IMR-90 (cell line): ENCODE results near the gene OVOL1. TPM values are rescaled to one million over a fixed set of nuclear protein-coding genes. Genes with fewer than 3 reads are reported as not detected.

Source experiments
- ATAC-seq: fragments of 200-7000 bp; cut with Tn5 transposase; 2 replicates; pipeline ENCODE4 v1.9.1; 2020; ENCODE audit warnings: low read depth, mild to moderate bottlenecking, moderate library complexity
- BruUV-seq: library from RNA; stranded (reverse); fragments of 400-500 nt; replicated peaks from 2 replicates; lab custom pipeline; 2021; lab: Mats Ljungman, UMichigan
- CTCF ChIA-PET: fragments of 300-600 bp; formaldehyde crosslinking; extraction: SDS; loops from one replicate; lab custom pipeline; 2021; ENCODE audit warnings: antibody characterized with exemption; lab: Yijun Ruan, JAX
- POLR2A ChIA-PET: fragments of 300-600 bp; sonication (Branson Sonifier 250); formaldehyde crosslinking; loops from one replicate; lab custom pipeline; 2022; ENCODE audit warnings: antibody characterized with exemption; ENCODE audit not compliant: unreplicated experiment; lab: Charles Lee
- DNase-seq: peaks from one replicate; pipeline ENCODE4 v3.0.0; 2013
- H2AFZ ChIP-seq: replicated peaks from 2 replicates; pipeline ENCODE3; 2013; ENCODE audit warnings: low read length, mild to moderate bottlenecking; ENCODE audit not compliant: poor library complexity
- H2AK5ac ChIP-seq: 2 replicates; pipeline ENCODE4 v1.6.1; 2013; ENCODE audit warnings: low read depth, low read length, inconsistent platforms
- H2AK9ac ChIP-seq: replicated peaks from 2 replicates; pipeline ENCODE3; 2013; ENCODE audit warnings: mild to moderate bottlenecking, low read depth, low read length, moderate library complexity; ENCODE audit not compliant: poor library complexity
- H2BK120ac ChIP-seq: 2 replicates; pipeline ENCODE4 v1.6.1; 2013; ENCODE audit warnings: low read depth, low read length, inconsistent platforms
- H2BK15ac ChIP-seq: 3 replicates; pipeline ENCODE4 v1.6.1; 2013; ENCODE audit warnings: low read depth, low read length, inconsistent platforms
- H2BK20ac ChIP-seq: 2 replicates; pipeline ENCODE4 v1.6.1; 2013; ENCODE audit warnings: low read depth, mild to moderate bottlenecking, inconsistent platforms, low read length, moderate library complexity
- H2BK5ac ChIP-seq: 2 replicates; pipeline ENCODE4 v1.6.1; 2013; ENCODE audit warnings: mild to moderate bottlenecking, low read depth, low read length, inconsistent platforms; ENCODE audit not compliant: poor library complexity, severe bottlenecking
- H3K14ac ChIP-seq: replicated peaks from 2 replicates; pipeline ENCODE4 v1.6.1; 2013; ENCODE audit warnings: low read depth, low read length, inconsistent platforms
- H3K18ac ChIP-seq: 2 replicates; pipeline ENCODE4 v1.6.1; 2013; ENCODE audit warnings: low read depth, low read length, control low read depth
- H3K23ac ChIP-seq: 2 replicates; pipeline ENCODE4 v1.6.1; 2013; ENCODE audit warnings: low read depth, low read length, inconsistent platforms
- H3K27ac ChIP-seq: 2 replicates; pipeline ENCODE4 v1.5.1; 2013; ENCODE audit warnings: mild to moderate bottlenecking, control low read depth, low read length; ENCODE audit not compliant: insufficient read depth
- H3K27me3 ChIP-seq: 2 replicates; pipeline ENCODE4 v1.6.1; 2013; ENCODE audit warnings: low read length; ENCODE audit not compliant: control insufficient read depth, insufficient read depth
- H3K36me3 ChIP-seq: 2 replicates; pipeline ENCODE4 v1.6.1; 2013; ENCODE audit warnings: low read length, mixed read lengths; ENCODE audit not compliant: control insufficient read depth, insufficient read depth
- H3K4ac ChIP-seq: 2 replicates; pipeline ENCODE4 v1.6.1; 2013; ENCODE audit warnings: low read depth, low read length, inconsistent platforms
- H3K4me1 ChIP-seq: 2 replicates; pipeline ENCODE4 v1.6.1; 2013; ENCODE audit warnings: low read length, mixed read lengths; ENCODE audit not compliant: control insufficient read depth, insufficient read depth
- H3K4me2 ChIP-seq: 2 replicates; pipeline ENCODE4 v1.6.1; 2013; ENCODE audit warnings: low read depth, mild to moderate bottlenecking, control low read depth, low read length, moderate library complexity
- H3K4me3 ChIP-seq: 2 replicates; pipeline ENCODE4 v1.5.1; 2013; ENCODE audit warnings: low read depth, mild to moderate bottlenecking, control low read depth, low read length, moderate library complexity; ENCODE audit not compliant: insufficient read depth
- H3K56ac ChIP-seq: 2 replicates; pipeline ENCODE4 v1.6.1; 2013; ENCODE audit warnings: low read length, inconsistent platforms; ENCODE audit not compliant: insufficient read depth; ENCODE audit errors: extremely low read depth
- H3K79me1 ChIP-seq, 2 experiments: 2 replicates each; pipeline ENCODE4 v1.6.1; 2013; ENCODE audit warnings: low read length in 2 of 2, inconsistent platforms in 1 of 2, low read depth in 1 of 2
- H3K9ac ChIP-seq: 2 replicates; pipeline ENCODE4 v1.6.1; 2013; ENCODE audit warnings: low read depth, low read length, control low read depth
- H3K9me1 ChIP-seq: 2 replicates; pipeline ENCODE4 v1.6.1; 2013; ENCODE audit warnings: low read length, inconsistent platforms; ENCODE audit not compliant: insufficient read depth
- H3K9me3 ChIP-seq: 2 replicates; pipeline ENCODE4 v1.6.1; 2013; ENCODE audit warnings: low read length; ENCODE audit not compliant: control insufficient read depth, insufficient read depth
- H4K20me1 ChIP-seq: 2 replicates; pipeline ENCODE4 v1.6.1; 2013; ENCODE audit warnings: low read length, inconsistent platforms; ENCODE audit not compliant: insufficient read depth
- H4K5ac ChIP-seq: 2 replicates; pipeline ENCODE4 v1.6.1; 2013; ENCODE audit warnings: mild to moderate bottlenecking, low read depth, low read length, control low read depth
- H4K8ac ChIP-seq, 2 experiments: 2 replicates each; pipeline ENCODE4 v1.6.1; 2013; ENCODE audit warnings: low read depth in 2 of 2, low read length in 2 of 2, control low read depth in 1 of 2, inconsistent platforms in 1 of 2
- H4K91ac ChIP-seq: 2 replicates; pipeline ENCODE4 v1.6.1; 2013; ENCODE audit warnings: low read depth, low read length, inconsistent platforms; ENCODE audit not compliant: insufficient read depth
- CEBPB ChIP-seq: IDR thresholded peaks from 2 replicates; pipeline ENCODE4 v1.6.1; 2012; ENCODE audit warnings: low read depth, low read length, improper control_type of control experiment
- CHD1 ChIP-seq: IDR thresholded peaks from 2 replicates; pipeline ENCODE4 v1.6.1; 2012; ENCODE audit warnings: low read depth, low read length, improper control_type of control experiment
- MXI1 ChIP-seq: IDR thresholded peaks from 2 replicates; pipeline ENCODE4 v1.6.1; 2012; ENCODE audit warnings: low read depth, mild to moderate bottlenecking, low read length, moderate library complexity, borderline replicate concordance
- SMC3 ChIP-seq: fragments of 150-350 bp; IDR thresholded peaks from 2 replicates; pipeline ENCODE4 v1.6.1; 2016; ENCODE audit warnings: low read depth, mild to moderate bottlenecking, antibody characterized with exemption, low read length, moderate library complexity
- whole genome bisulfite sequencing, 2 experiments: methylation state at CpG; one replicate each; pipeline versions ENCODE4 v1.1.5 to v1.1.7; 2013; ENCODE audit warnings: missing lambda C conversion rate in 2 of 2; ENCODE audit not compliant: insufficient read length in 1 of 2; ENCODE audit errors: extremely low coverage in 2 of 2; 5-methylcytosine and 5-hydroxymethylcytosine counted together
- dilution Hi-C: fragments of 300-500 bp; cut with HindIII; formaldehyde crosslinking; loops from one replicate; pipeline ENCODE4 v1.14.3; 2018; ENCODE audit warnings: low sequenced_read_pairs; ENCODE audit not compliant: unreplicated experiment
- in situ Hi-C: fragments of 300-500 bp; cut with MboI; formaldehyde crosslinking; loops from 3 replicates; pipeline ENCODE4 v1.14.3; 2019; ENCODE audit warnings: low sequenced_read_pairs, inconsistent platforms, mixed read lengths
- intact Hi-C: fragments of 100-400 bp; cut with micrococcal nuclease; formaldehyde crosslinking; loops from 2 replicates; pipeline ENCODE4 v1.10.0; 2022
- polyA plus RNA-seq, 3 experiments: library from polyadenylated mRNA; depleted of rRNA; stranded (reverse); fragments of >200 nt; gene quantifications; 2 replicates each; pipeline ENCODE4 v1.2.3, GENCODE V29; 2012; ENCODE audit warnings: low replicate concordance in 1 of 3
- total RNA-seq: library from RNA; depleted of rRNA; stranded (reverse); fragments of >200 nt; gene quantifications from 2 replicates; pipeline ENCODE4 v1.2.3, GENCODE V29; 2012
- TF ChIP-seq, protein P1 (sequence below): fragments of 150-350 bp; IDR thresholded peaks from 2 replicates; pipeline ENCODE4 v1.6.1; 2016; ENCODE audit warnings: low read depth, mild to moderate bottlenecking, low read length, moderate library complexity, borderline replicate concordance
- TF ChIP-seq, protein P2 (sequence below): fragments of 150-350 bp; IDR thresholded peaks from 2 replicates; pipeline ENCODE4 v1.6.1; 2017; ENCODE audit warnings: mild to moderate bottlenecking, antibody characterized with exemption, low read length, low read depth

Gene OVOL1
- total and polyA plus RNA-seq, 2 of the 4 experiments (the other 2 are of a cell fraction): not detected

DNA sequence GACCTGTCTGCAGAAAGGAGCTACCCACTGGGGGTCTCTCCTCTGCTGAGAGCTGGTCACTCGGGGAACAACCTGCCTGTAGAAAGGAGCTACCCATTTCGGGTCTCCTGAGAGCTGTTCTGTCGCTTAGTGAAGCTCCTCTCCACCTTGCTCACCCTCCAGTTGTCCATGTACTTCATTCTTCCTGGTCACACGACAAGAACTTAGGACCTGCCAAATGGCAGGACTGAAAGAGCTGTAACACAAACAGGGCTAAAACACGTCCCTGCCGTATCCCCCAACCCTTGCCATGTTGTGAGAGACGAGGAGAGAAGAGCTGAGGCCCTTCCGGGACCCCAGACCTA is 42.2 kb upstream of the OVOL1 start:
- 80% methylated on average over 2 of the region's 8 CpGs; no CpG with 5 or more reads in 1 of the 2 experiments for WGBS, 2 experiments
- Histone ChIP-seq H3K56ac (no peak overlapping the region), H2AK9ac (no peak overlapping the region), H3K79me1 (no peaks in the 10 kb centered on the region), H3K4me3 (no peak overlapping the region), H3K9me1 (peaks cover 2% of the 10 kb centered on the region; the same call in 1 of the 2 replicates), H4K91ac (no peak overlapping the region), H2AK5ac (no peak overlapping the region), H2BK5ac (no peak overlapping the region), H2BK120ac (no peak overlapping the region), H4K20me1 (no peaks in the 10 kb centered on the region), H3K14ac (no peak overlapping the region), H2BK15ac (no peak overlapping the region), H3K4ac (no peak overlapping the region), H3K9ac (no peak overlapping the region), H2AFZ (no peak overlapping the region), H4K5ac (no peak overlapping the region), H4K8ac (no peak overlapping the region), H3K4me1 (no peaks in the 10 kb centered on the region), H3K36me3 (no peaks in the 10 kb centered on the region), H3K23ac (no peak overlapping the region), H3K4me2 (no peak overlapping the region), H2BK20ac (no peak overlapping the region), H3K9me3 (peaks cover 2% of the 10 kb centered on the region; the same call in 1 of the 2 replicates), H3K27me3 (peaks cover 6% of the 10 kb centered on the region), H3K18ac (no peak overlapping the region), H3K27ac (no peak overlapping the region)
- BruUV-seq: no TSS peak
- in situ Hi-C loops: no loop called here
- ChIA-PET POLR2A (interaction anchor here (0.7 kb wide), 1 partner anchor 341 kb away, joined by 5 read pairs; no protein-coding TSS in a partner anchor), CTCF (no interaction called here)
- TF ChIP-seq SMC3 (no peak), CHD1 (no peak), CEBPB (no peak), MXI1 (no peak)
- TF ChIP-seq, protein P1, sequence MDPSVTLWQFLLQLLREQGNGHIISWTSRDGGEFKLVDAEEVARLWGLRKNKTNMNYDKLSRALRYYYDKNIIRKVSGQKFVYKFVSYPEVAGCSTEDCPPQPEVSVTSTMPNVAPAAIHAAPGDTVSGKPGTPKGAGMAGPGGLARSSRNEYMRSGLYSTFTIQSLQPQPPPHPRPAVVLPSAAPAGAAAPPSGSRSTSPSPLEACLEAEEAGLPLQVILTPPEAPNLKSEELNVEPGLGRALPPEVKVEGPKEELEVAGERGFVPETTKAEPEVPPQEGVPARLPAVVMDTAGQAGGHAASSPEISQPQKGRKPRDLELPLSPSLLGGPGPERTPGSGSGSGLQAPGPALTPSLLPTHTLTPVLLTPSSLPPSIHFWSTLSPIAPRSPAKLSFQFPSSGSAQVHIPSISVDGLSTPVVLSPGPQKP: no peak
- TF ChIP-seq, protein P2, sequence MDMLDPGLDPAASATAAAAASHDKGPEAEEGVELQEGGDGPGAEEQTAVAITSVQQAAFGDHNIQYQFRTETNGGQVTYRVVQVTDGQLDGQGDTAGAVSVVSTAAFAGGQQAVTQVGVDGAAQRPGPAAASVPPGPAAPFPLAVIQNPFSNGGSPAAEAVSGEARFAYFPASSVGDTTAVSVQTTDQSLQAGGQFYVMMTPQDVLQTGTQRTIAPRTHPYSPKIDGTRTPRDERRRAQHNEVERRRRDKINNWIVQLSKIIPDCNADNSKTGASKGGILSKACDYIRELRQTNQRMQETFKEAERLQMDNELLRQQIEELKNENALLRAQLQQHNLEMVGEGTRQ: no peak
- no peak for DNase-seq
- dilution Hi-C loops: no loop called here
- intact Hi-C loops: no loop called here
- no peak for ATAC-seq
